Small intestine (tissue), 7 donors: ENCODE data around the gene ZNHIT3. TPM values are rescaled to one million over a fixed set of nuclear protein-coding genes. Genes with fewer than 3 reads are reported as not detected.
A peak's percentile ranks its signal among the peaks of the same experiment; 100 is the strongest.
"Not testable (repeated sequence)": the region's sequence is repeated elsewhere in the genome, so short reads cannot be mapped to it uniquely, and the experiment has no call there.

Source experiments
- DNase-seq, 2 donors: peaks; one replicate each; pipeline versions ENCODE4 v3.0.0 to v3.0.0-alpha.2; 2013
- FAIRE-seq: peaks from 2 replicates; lab custom pipeline; 2012; peaks lifted over from hg19 to GRCh38; lab: Jason Lieb, UNC
- H3K27ac ChIP-seq, 3 donors: one replicate each; pipeline ENCODE4 v1.5.1; 2013; ENCODE audit warnings: low read length in 2 of 3, mild to moderate bottlenecking in 2 of 3, control low read depth in 1 of 3, inconsistent platforms in 1 of 3, low read depth in 1 of 3, moderate library complexity in 1 of 3
- H3K27me3 ChIP-seq, 3 donors: one replicate each; pipeline ENCODE4 v1.6.1; 2013; ENCODE audit warnings: low read length in 3 of 3, inconsistent platforms in 1 of 3; ENCODE audit not compliant: control insufficient read depth in 3 of 3, insufficient read depth in 3 of 3
- H3K36me3 ChIP-seq, 3 donors: one replicate each; pipeline ENCODE4 v1.6.1; 2013; ENCODE audit warnings: low read length in 3 of 3, inconsistent platforms in 1 of 3, low read depth in 1 of 3, mild to moderate bottlenecking in 1 of 3, moderate library complexity in 1 of 3; ENCODE audit not compliant: control insufficient read depth in 3 of 3, insufficient read depth in 2 of 3
- H3K4me1 ChIP-seq, 3 donors: one replicate each; pipeline ENCODE4 v1.6.1; 2013; ENCODE audit warnings: low read length in 2 of 3, inconsistent platforms in 1 of 3, low read depth in 1 of 3, mild to moderate bottlenecking in 1 of 3, moderate library complexity in 1 of 3; ENCODE audit not compliant: control insufficient read depth in 3 of 3, insufficient read depth in 2 of 3
- H3K4me3 ChIP-seq, 3 donors: one replicate each; pipeline ENCODE4 v1.5.1; 2013; ENCODE audit warnings: low read length in 3 of 3, control low read depth in 1 of 3, inconsistent platforms in 1 of 3, low read depth in 1 of 3, mild to moderate bottlenecking in 1 of 3, moderate library complexity in 1 of 3
- H3K9me3 ChIP-seq, 2 donors: one replicate each; pipeline ENCODE4 v1.6.1; 2013; ENCODE audit warnings: low read depth in 1 of 2, low read length in 1 of 2; ENCODE audit not compliant: control insufficient read depth in 2 of 2, insufficient read depth in 1 of 2
- WGBS, 3 donors: extraction: QIAGEN DNeasy Blood & Tissue Kit; methylation state at CpG; one replicate each; pipeline ENCODE4 v1.1.7; 2013; 5-methylcytosine and 5-hydroxymethylcytosine counted together
- polyA plus RNA-seq, 4 donors: library from polyadenylated mRNA; stranded (reverse) in 3 of 4; unstranded in 1 of 4; fragments of 200-250 nt in 3 of 4; fragments of 120-200 nt in 1 of 4; gene quantifications; one replicate each; pipeline versions ENCODE4 v1.2.1 to v1.2.3, GENCODE V29; 2013
- donor health status: healthy with polysubstance abuse.
- donor health status: control.
- donor health status: control.
- donor health status: Bipolar disorder and iron deficiency.
- donor health status: healthy.

ZNHIT3 gene
- polyA plus RNA-seq, 4 donors, result 41.8 to 53.4 (median 48.7) TPM

DNA sequence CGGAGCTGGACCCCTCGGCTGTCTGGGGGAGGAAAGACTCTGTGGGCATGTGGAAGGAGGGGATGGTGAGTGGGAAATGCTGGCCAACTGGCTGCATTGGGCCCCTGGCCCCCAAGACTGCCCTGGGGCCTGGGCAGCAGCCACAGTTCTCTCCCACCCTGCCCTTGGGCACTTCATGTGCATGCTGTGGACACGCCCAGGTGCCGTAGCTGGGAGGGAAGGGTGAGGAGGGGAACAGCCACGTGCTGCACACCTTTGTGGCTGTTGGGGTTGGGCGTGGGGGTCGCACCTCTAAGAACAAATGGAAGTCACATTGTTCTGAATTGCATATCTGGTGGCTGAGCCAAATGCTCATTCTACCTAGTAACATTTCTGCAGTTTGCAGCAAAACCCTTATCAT lies 11.9 kb upstream of the ZNHIT3 start:
- no peak overlapping the region for H3K27ac ChIP-seq
- H3K9me3 ChIP-seq, result no peaks in the 10 kb centered on the region
- H3K4me3 ChIP-seq, result no peak overlapping the region
- no peaks in the 10 kb centered on the region for H3K36me3 ChIP-seq
- WGBS, 3 donors, result 33 to 55% (median 40%) methylated on average over 7 of the region's 7 CpGs
- H3K4me1 ChIP-seq, result no peaks in the 10 kb centered on the region
- DNase-seq (no peak), FAIRE-seq (no peak)
- peaks cover 0 to 9% (median 3%) of the 10 kb centered on the region in 3 donors for H3K27me3 ChIP-seq

DNA sequence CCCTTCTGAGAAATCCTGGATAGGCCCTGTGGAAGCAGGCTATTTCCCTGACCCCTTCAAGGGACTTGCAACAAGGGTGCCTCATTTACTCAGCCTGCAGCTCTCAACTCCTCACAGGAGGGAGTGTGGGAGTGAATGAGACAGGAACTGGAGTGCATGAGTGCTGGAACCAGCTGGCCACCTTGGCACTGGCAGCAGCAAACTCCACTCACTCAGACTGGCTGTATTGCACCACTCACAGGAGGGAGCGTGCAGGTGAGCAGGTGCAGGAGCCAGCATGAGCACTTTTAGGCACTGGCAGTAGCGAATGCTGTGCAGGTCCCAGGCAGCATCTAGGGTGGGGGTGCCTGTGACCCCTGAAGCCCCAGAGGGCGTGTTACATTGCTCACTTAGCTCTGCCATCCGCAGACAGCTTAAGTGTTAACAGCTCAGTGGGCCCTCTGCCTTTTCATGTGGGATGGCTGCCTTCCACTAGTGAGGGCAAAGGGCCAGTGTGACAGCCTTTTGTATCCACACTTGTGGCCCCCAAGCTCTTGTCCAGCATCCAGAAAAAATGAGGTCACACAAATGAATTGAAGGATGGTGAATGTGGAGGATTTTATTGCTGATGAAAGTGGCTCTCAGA lies 11.0 kb upstream of the ZNHIT3 start:
- WGBS, 3 donors, result 31 to 63% (median 41%) methylated on average over 4 of the region's 4 CpGs

GRCh38 chr17:36481829-36482228 lies 4.7 kb upstream of the ZNHIT3 start:
- Histone ChIP-seq H3K36me3 (no peaks in the 10 kb centered on the region), H3K9me3 (no peaks in the 10 kb centered on the region), H3K4me3 (no peak overlapping the region), H3K27ac (no peak overlapping the region), H3K4me1 (peaks cover 0 to 15% (median 2%) of the 10 kb centered on the region in 3 donors), H3K27me3 (peaks cover 3 to 17% (median 6%) of the 10 kb centered on the region in 3 donors)
- WGBS, 3 donors, result 69 to 76% (median 75%) methylated on average over 7 of the region's 7 CpGs
- no peak for FAIRE-seq
- DNase-seq, result no peak

More for the DNA sequence above, 11.0 kb upstream of the ZNHIT3 start:
- DNase-seq (no peak), FAIRE-seq (no peak)
- H3K27ac ChIP-seq, result no peak overlapping the region
- no peaks in the 10 kb centered on the region for H3K9me3 ChIP-seq
- peaks cover 0 to 9% (median 0%) of the 10 kb centered on the region in 3 donors for H3K27me3 ChIP-seq
- H3K36me3 ChIP-seq, result no peaks in the 10 kb centered on the region
- H3K4me3 ChIP-seq, result no peak overlapping the region
- no peaks in the 10 kb centered on the region for H3K4me1 ChIP-seq

- peak overlapping the region in 1 of 3 donors; percentile 49 for H3K4me3 ChIP-seq
- H3K9me3 ChIP-seq, result no peaks in the 10 kb centered on the region
- 7 to 8% (median 8%) methylated on average over 66 to 79 of the region's 79 CpGs for WGBS, 3 donors
- no peaks in the 10 kb centered on the region for H3K36me3 ChIP-seq
- H3K4me1 ChIP-seq, result peaks cover 0 to 15% (median 2%) of the 10 kb centered on the region in 3 donors
- no peak overlapping the region for H3K27ac ChIP-seq
- FAIRE-seq (no peak), DNase-seq (peak; percentile 74 to 91)
- peaks cover 3 to 17% (median 6%) of the 10 kb centered on the region in 3 donors for H3K27me3 ChIP-seq
Observed at GRCh38 chr17:36482611-36483504, 3.6 kb upstream of the ZNHIT3 start.

DNA sequence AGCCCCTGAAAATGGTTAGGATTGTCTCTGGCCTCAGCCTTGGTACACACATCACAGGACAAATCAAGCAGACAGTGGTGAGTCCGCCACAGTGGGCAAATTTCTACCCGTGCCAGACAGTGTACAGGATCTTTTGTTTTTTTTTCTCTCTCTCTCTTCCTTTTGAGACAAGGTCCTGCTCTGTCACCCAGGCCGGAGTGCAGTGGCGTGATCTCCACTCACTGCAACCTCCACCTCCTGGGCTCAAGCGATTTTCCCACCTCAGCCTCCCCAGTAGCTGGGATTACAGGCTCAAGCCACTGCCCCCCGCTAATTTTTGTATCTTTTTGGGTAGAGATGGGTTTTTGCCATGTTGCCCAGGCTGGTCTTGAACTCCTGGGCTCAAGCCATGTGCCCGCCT lies 2.5 kb upstream of the ZNHIT3 start:
- H3K36me3 ChIP-seq, DNase-seq, FAIRE-seq, H3K9me3 ChIP-seq, H3K27ac ChIP-seq, H3K4me3 ChIP-seq: not testable (repeated sequence)
- WGBS, 3 donors, result 83 to 91% (median 89%) methylated on average over 7 of the region's 7 CpGs
- Histone ChIP-seq H3K27me3 (peaks cover 3 to 17% (median 6%) of the 10 kb centered on the region in 3 donors), H3K4me1 (peaks cover 0 to 15% (median 2%) of the 10 kb centered on the region in 3 donors)

GRCh38 chr17:36485027-36485426 lies 1.5 kb upstream of the ZNHIT3 start:
- 88 to 95% (median 91%) methylated on average over 8 of the region's 8 CpGs for WGBS, 3 donors
- peaks cover 3 to 17% (median 6%) of the 10 kb centered on the region in 3 donors for H3K27me3 ChIP-seq
- FAIRE-seq (no peak), DNase-seq (no peak)
- peaks cover 0 to 15% (median 2%) of the 10 kb centered on the region in 3 donors for H3K4me1 ChIP-seq
- H3K27ac ChIP-seq, result no peak overlapping the region
- H3K9me3 ChIP-seq, result no peaks in the 10 kb centered on the region
- no peak overlapping the region for H3K4me3 ChIP-seq
- peaks cover 0 to 3% (median 3%) of the 10 kb centered on the region in 3 donors for H3K36me3 ChIP-seq

- H3K27ac ChIP-seq, result peak overlapping the region in 2 of 3 donors; percentile 22 to 80
- DNase-seq, result no peak
- WGBS, 3 donors, result 38 to 50% (median 43%) methylated on average over 10 of the region's 10 CpGs
- FAIRE-seq, result no peak
- H3K36me3 ChIP-seq, result peaks cover 0 to 5% (median 3%) of the 10 kb centered on the region in 3 donors
- peaks cover 0 to 15% (median 2%) of the 10 kb centered on the region in 3 donors for H3K4me1 ChIP-seq
- H3K4me3 ChIP-seq, result peak overlapping the region in 2 of 3 donors; percentile 40 to 86
- no peaks in the 10 kb centered on the region for H3K9me3 ChIP-seq
- peaks cover 3 to 17% (median 6%) of the 10 kb centered on the region in 3 donors for H3K27me3 ChIP-seq
Observed at GRCh38 chr17:36485805-36486203, 677 bp upstream of the ZNHIT3 start.

- Histone ChIP-seq H3K36me3 (peaks cover 11 to 59% (median 35%) of the 10 kb centered on the region in 3 donors), H3K27me3 (no peaks in the 10 kb centered on the region), H3K4me3 (no peak overlapping the region), H3K4me1 (no peaks in the 10 kb centered on the region), H3K9me3 (no peaks in the 10 kb centered on the region), H3K27ac (no peak overlapping the region)
- WGBS, 3 donors, result 73 to 84% (median 74%) methylated on average over 1 of the region's 1 CpG
- DNase-seq, result no peak
- no peak for FAIRE-seq
Observed at GRCh38 chr17:36493956-36494355, 7.5 kb downstream of the ZNHIT3 start.
